DLD1 (cell line): ENCODE measurements around the gene TRIM45.
"Not testable (repeated sequence)": the region's sequence is repeated elsewhere in the genome, so short reads cannot be mapped to it uniquely, and the experiment has no call there.

ENCODE experiments used
- in situ Hi-C: cut with HindIII; loops from 2 replicates; pipeline ENCODE4 v1.10.0; 2017; ENCODE audit warnings: low sequenced_read_pairs

The TRIM45 gene, protein sequence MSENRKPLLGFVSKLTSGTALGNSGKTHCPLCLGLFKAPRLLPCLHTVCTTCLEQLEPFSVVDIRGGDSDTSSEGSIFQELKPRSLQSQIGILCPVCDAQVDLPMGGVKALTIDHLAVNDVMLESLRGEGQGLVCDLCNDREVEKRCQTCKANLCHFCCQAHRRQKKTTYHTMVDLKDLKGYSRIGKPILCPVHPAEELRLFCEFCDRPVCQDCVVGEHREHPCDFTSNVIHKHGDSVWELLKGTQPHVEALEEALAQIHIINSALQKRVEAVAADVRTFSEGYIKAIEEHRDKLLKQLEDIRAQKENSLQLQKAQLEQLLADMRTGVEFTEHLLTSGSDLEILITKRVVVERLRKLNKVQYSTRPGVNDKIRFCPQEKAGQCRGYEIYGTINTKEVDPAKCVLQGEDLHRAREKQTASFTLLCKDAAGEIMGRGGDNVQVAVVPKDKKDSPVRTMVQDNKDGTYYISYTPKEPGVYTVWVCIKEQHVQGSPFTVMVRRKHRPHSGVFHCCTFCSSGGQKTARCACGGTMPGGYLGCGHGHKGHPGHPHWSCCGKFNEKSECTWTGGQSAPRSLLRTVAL

DNA sequence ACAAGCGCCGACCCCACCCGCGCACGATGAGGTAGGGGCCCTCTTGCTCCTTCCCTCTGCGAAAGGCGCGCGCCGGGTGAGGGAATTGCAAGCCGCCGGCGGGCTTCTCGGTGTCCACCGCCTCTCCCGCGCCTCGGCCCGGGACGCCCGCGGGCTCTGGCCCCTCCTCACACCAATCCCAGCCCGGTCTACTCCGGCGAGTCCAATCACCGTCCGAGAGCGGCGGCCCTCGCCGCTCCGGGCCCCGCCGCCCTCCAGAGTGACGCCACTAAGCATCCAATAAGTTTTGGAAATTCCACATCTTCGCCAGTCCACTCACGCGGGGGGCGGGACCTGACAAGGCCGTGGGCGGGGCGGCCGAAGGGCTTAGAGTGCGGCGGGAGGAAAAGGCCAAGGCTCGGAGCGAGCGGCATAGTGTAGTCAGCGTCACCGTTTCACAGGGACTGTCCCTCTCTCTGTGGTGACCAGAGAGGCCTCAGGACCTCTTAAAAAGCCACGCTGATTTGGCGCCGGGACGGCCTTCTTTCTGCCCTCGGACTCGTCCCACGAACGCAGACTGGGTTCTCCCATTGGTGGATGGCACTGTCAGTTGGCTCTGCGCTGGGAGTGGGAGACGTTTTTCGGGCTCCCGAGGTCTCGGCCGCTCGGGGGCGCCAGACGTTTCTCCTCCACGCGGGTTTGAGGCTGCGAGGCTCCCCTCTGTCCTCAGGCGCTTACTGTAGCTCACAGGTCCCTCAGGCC is at the start of gene TRIM45:
TSS of gene TRIM45 (minus strand) at position 161 of the 741 bp plus-strand sequence. CDS start 548 bp downstream, outside the sequence.
- in situ Hi-C loops = loop anchor here (25.0 kb wide), 1 partner anchor 166 kb away; no protein-coding TSS in a partner anchor

DNA sequence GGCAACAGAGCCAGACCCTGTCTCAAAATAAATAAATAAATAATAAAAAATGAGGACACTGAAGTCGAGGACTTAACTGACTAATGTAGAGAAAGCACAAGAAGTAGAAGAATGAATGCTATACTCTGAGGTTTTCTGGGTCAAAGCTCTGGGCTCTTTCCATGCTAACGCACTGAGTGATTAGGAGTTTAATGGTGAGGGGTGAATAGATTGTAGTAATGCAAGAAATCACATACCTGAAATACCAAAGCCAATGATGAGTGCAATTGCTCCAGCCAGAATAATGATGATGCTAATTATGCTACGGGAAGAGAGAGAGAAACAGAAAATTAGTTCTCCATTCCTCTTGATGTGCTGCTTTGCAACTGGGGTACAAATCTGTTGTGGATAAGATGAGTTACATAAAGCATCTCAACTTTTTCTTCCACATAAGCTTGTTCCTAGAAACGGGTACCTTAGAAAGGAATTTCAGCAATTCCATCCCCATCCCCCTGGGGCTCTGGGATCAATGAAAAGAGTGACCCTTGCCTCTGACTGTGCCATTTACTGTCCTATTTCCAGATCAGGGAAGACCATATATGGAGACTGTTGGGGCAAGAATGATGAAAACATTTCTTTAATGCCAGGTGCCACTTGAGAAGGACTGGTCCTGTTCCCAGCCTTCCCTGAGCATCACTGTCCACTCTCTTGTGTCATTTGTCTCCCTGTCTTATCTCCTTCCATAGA is 48.5 kb upstream of the TRIM45 start:
- in situ Hi-C loops = no loop called here

DNA sequence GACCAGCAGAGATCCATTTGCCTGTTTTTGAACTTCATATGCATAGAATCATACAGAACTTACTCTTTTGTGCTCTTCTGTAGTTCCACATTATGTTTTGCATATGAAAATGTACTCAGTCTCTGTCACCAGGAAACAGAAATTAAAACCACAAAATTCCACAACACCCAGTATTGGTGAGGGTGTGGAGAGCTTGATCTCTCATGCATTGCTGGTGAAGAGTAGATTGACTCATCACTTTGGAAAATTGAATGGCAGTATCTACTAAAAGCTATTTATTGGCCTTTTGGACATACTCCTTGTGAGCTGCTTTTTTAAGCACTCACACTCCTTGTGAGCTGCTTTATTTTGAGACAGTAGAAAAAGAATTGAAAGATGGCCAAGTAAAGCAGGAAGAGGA is 45.9 kb upstream of the TRIM45 start:
- in situ Hi-C loops = no loop called here

DNA sequence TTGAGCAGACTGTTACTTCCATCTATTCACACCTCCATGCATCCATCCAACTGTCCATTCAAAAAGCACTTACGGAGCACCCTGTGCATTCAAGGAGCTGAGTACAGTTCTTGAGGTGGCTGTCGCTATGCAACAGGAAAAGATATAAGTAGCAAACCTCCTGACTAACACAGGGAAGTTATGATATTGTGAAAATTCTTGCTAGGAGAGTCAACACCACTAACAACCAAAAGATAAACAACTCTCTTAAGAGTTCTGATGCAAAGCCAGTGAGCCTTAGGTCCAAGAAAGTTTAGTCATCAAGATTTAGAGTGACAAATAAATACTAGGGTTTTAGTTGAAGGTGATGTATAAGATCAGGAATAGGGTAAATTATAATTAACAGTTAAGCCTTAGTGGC is 44.5 kb upstream of the TRIM45 start:
- in situ Hi-C loops = no loop called here

DNA sequence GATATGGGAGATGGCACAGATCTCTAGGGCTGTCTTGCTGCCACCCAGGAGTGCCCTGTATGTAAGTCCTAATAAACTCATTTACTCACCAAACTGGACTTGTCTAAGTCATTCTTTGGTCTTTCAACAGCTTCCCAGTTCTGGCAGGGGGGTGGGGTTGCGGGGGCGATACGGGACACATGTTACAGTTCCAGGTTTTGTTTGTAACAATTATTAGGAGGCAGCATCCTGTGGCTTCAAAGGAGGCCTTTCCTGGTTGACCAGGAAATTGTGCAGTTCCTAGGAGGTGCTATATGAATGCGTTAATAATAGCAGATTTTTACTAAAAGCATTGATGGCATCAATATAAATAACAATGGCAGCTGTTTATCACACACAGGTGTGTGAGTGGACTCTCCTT is 42.7 kb upstream of the TRIM45 start:
- in situ Hi-C loops = no loop called here

DNA sequence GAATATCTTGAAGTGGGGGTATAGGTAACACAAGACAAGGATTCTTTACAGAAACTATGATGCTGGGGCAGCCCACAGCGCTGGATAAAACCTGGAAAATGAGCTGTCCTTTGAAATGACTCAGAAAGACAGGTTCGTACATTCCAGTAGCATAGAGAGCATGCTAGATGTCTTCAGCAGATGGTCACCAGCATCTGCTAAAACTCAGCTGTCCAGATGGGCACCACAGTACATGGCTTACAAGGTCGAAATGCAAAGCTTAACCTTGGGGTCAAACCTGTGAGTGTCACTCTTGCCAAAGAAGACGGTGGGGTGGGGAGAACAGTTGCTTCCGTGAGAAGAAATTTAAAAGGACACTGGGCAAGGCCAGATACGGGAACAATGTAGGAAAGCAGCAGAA is 41.3 kb upstream of the TRIM45 start:
- in situ Hi-C loops = no loop called here

DNA sequence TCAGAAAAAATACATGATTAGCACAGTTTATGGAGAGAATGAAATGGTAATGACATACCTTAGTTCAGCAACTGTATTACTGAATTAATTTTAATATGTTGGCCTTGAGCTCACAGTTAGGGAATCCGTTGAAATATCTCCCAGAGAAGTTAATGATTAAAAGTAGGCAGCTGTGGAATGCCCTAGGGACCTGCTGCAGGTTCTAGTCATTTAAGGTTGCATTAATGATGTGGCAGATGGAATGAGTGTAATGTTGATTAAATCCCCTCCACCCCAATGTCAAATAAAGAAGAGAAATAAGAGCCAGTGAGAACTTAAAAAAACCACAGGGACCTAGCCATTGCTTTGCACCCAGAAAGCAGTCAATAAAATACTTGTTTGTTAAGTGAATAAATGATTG is 40.3 kb upstream of the TRIM45 start:
- in situ Hi-C loops = no loop called here

DNA sequence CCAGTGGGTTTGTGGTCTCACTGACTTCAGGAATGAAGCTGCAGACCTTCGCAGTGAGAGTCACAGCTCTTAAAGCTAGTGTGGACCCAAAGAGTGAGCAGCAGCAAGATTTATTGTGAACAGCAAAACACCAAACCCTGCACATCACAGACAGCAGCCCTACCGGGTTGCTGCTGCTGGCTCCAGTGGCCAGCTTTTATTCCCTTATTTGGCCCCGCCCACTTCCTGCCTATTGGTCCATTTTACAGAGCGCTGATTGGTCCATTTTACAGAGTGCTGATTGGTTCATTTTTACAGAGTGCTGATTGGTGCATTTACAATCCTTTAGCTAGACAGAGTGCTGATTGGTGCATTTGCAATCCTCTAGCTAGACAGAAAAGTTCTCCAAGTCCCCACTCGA is 29.8 kb upstream of the TRIM45 start:
- in situ Hi-C loops = not testable (repeated sequence)

DNA sequence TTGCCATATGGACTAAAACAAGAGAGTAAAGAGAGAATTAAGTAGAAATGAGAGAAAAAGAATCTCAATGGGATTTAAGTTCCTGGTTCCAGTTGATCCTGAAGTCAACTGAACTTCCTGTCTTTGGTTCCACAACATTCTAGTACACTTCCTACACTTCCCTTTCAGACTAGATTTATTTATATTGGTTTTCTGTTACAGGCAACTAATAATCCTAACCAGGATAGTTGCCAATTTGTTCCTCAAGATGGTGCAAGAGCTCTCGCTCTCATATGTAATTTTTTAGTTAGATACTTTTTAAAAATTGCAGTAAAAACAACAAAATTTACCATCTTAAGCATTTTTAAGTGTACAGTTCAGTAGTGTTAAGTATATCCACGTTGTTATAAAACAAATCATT is 28.8 kb upstream of the TRIM45 start:
- in situ Hi-C loops = no loop called here

DNA sequence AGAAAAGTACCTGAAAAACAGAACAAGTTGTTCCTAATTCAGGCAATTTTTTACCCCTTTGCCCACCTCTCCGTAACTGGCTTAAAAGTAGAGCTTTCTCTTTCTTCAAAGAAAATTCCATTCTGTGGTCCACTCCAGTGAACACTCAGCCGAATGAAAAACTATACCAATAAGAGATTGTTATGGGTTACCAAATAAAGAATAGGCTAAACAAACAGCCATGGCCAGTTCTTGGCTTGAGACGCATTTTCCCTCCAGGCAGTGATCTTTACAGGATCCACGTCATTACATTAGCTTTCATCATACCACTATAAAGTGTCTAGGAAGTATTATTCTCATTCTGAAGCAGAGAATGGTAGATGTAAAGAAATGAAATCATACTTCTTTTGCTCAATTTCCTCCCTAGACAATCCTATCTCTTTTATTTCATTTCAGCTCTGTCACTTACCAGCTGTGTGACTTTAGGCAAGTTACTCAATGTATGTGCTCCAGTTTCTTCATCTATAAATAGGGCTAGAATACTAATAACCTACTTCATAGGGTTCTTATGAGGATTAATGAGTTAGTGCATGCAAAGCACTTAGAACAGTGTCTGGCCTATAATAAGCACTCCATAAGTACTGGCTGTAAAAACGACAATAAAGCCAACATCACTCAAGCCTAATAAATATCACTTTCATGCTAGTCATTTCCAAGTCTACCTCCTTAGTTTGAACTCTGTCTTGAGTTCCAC is 26.5 kb upstream of the TRIM45 start:
- in situ Hi-C loops = no loop called here

DNA sequence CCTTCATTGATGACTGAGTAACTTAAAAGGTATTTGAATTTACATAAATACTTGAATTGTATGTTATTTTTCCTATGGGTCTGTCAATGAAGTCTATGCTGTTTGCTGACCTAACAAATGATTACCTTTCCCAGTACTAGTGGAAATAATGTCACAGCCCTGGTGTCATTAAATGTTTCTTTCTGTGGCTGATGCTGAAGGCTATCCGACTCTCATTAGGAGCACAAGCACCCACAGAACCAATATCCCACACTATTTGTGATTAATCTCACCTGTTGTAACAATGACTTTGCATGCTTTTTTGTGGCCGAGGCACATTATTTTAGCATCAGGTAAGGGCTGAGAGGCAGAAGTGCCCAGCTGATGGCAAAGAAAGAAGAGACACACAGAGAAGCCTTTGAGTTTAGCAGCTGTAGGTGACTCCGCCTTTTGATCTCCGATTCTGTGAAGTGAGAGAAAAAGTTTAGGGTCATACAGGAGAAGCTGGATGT is 25.8 kb upstream of the TRIM45 start:
- in situ Hi-C loops = no loop called here

DNA sequence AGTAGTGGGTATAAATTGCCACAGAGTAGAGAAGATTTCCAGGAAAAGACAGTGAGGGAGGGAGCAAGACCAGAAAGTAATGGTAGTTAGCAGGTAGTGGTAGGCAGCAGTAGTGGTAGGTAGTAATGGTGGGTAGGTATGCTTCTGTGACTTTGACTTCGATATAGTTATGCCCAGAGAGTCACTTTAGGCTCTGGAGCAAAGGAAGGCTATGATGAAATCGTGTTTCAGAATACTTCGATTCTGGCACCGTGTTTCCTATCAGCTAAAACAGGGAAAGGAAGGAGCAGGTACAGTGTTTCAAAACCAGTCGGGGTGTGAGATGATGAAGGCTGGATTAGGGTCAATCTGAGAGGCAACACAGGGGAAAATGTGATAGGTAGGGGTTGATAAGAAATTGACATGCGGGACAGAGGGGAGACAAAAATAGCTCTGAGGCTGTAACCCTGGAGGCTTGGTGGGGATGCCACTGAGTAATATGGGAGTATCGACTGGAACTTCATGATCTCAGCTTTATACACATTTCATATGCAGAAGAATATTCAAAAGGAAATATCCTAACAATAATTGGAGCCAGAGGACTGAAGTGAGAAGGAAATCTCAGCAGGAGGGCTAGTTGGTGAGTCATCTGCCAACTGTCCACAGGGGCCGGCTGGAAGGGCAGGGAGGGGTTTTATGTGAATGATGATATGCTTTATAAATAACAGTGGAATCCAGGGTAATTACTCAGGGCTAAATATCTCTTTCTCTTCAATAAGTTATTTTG is 25.2 kb upstream of the TRIM45 start:
- in situ Hi-C loops = no loop called here

DNA sequence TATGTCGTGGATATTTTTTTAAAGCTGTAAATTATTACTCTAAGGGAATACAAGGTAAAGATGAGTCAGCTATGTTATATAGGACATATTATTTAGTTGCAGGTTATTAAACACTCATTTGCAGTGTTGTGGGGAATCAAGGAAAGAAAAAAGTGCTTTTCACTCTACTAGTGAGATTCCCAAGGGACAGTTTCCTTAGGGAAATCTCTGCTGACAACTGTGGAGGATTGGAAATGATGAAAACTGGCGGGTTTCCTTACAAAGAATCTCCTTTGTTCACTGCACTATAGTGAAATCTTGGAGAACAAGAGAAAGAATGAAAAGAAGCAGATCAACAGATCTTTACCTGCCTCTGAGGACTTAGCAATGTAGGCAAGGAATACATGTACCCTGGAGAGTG is 24.5 kb upstream of the TRIM45 start:
- in situ Hi-C loops = no loop called here

DNA sequence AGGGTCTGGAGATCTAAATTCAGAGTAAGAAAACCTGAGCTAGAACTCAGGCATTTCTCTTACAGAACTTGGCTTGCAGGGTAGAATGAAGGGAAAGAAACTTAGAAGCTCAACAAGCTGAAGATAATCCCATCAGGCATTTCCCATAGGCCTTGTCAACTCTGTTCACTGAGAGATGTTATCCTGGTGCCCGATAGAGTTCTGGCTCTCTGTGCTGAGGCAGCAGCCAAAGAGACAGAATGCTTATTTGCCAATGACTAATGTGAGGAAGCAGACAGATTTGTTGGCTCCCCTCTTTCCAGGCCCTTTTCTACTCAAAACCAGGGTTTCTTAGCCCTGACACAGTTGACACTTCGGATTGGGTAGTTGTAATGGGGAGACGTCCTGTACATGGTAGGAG is 22.3 kb upstream of the TRIM45 start:
- in situ Hi-C loops = no loop called here

DNA sequence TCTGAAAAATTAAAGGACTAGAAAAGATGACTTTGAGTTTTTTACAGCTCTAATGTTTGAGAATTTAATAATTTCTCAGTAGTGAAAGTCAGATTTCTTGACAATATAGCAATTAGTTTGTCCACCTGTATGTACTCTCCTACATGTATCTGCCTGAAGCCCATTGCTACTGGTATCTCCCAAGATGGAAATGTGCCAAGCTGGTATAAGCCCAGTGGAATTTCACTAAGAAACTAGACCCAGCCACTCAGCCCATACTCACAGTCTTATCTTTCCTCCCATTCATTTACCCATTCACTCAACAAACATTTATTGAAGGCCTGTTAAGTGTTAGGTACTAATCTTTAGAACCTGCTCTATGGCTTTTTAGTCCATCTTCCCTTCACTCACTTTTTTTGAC is 21.6 kb upstream of the TRIM45 start:
- in situ Hi-C loops = no loop called here

DNA sequence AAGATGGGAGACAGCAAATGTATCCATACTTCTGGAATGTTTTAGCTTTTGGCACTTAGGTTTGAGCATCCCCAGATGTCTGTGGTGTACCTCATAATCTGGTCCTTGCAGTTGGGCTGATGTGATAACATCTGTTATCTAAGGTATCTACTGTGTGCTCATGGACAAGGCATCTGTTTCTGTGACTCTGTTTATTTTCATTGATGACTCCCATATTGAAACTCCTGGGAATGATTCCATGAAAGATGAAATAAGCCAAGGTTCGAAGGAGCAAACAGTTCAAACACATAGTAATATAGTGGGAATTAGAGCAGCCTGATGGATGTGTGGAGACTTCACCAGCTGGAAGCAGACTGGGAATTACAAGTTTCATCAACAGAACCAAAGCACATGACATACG is 20.7 kb upstream of the TRIM45 start:
- in situ Hi-C loops = no loop called here

DNA sequence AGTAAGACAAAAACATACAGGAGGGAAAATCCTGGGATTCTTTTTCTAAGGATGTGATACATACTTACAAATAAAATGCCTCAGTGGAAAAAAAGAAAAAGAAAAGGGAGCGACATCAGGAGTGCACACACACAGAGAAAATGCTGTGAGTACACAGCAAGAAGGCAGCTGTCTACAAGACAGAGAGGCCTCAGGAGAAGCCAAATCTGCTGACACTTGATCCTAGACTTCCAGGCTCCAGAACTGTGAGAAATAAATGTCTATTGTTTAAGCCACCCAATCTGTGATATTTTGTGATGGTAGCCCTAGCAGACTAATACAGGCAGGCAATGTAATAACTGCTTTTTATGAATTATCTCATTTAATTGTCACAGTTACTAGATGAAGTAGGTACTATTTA is 17.0 kb upstream of the TRIM45 start:
- in situ Hi-C loops = no loop called here

DNA sequence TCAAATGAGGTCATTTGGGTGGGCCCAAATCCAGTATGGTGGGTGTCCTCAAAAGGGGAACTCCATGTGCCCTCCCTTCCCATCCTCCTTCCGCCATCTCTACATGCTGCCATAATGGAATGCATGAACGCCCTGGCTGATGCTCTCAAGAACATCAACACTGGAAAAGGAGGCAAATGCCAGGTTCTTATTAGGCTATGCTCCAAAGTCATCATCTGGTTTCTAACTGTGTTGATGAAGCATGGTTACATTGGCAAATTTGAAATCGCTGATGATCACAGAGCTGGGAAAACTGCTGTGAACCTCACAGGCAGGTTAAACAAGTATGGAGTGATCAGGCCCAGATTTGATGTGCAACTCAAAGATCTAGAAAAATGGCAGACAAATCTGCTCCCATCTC is 16.6 kb upstream of the TRIM45 start:
- in situ Hi-C loops = no loop called here

DNA sequence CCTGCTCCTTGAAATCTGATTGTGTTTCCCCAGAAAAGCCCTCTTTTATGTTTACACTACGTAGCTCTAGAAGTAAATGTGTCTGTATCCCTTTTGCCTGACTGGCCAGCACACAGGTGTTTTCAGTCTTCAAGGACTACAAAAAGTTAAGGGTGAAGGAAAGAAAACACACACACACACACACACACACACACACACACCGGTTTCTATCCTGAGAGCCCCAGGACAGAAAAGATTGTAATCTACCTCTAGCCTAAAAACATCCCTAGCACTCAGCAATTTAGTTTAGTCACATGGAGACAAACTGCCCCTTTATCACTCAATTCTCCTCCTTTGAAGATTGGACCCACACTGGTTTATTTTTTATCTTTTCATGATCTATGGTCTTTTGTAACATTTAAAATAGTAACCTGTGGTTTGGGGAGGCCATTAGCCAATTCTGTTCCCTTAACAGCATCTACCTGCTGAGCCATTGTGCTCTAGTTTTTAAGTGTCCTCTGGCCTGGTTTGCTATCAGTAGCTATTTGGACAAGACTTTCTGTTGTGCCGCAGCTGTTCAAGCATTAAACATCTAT is 15.8 kb upstream of the TRIM45 start:
- in situ Hi-C loops = no loop called here
